VCaP (cell line): ENCODE measurements around the gene SLC39A8.
A peak's percentile ranks its signal among the peaks of the same experiment; 100 is the strongest.

Source experiments
- H3K27ac ChIP-seq: fragments of 450-650 bp; 2 replicates; pipeline ENCODE4 v1.5.1; 2017
- TF ChIP-seq, protein P1 (sequence below): fragments of 450-650 bp; conservative IDR thresholded peaks from 2 replicates; pipeline ENCODE4 v1.5.1; 2017; ENCODE audit warnings: mild to moderate bottlenecking, moderate library complexity

The SLC39A8 gene

DNA sequence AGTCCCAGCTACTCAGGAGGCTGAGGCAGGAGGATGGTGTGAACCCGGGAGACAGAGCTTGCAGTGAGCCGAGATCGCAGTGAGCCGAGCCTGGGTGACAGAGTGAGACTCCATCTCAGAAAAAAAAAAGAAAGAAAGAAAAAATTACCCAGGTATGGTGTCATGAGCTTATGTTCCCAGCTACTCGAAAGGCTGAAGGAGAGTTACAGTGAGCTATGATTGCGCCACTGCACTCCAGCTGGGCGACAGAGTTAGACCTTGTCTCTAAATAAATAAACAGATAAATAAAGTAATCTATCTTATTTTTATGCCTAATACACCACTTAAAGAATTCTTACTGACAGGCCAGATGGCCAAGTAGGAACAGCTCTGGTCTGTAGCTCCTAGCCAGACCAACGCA is 73.0 kb downstream of the SLC39A8 start:
- TF ChIP-seq, protein P1, sequence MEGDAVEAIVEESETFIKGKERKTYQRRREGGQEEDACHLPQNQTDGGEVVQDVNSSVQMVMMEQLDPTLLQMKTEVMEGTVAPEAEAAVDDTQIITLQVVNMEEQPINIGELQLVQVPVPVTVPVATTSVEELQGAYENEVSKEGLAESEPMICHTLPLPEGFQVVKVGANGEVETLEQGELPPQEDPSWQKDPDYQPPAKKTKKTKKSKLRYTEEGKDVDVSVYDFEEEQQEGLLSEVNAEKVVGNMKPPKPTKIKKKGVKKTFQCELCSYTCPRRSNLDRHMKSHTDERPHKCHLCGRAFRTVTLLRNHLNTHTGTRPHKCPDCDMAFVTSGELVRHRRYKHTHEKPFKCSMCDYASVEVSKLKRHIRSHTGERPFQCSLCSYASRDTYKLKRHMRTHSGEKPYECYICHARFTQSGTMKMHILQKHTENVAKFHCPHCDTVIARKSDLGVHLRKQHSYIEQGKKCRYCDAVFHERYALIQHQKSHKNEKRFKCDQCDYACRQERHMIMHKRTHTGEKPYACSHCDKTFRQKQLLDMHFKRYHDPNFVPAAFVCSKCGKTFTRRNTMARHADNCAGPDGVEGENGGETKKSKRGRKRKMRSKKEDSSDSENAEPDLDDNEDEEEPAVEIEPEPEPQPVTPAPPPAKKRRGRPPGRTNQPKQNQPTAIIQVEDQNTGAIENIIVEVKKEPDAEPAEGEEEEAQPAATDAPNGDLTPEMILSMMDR = no peak
- no peak overlapping the region for H3K27ac ChIP-seq

DNA sequence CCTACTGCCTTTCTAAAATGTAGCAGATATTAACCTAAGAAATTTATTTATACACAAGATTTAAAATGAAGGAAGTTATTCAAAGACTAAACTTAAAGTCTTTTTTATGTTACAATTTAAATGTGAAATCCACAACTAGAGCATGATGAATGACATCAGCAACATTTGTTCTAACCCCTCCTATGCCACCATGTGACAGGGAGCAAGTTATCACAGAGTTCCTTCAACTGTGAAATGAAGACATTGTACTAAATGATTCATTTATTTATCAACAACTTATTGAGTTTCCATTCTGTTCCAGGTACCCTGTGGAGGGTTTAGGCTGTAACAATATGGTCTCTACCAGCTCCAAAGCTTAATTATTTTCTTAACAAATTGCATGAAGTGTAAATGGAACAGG is 76.9 kb downstream of the SLC39A8 start:
- no peak overlapping the region for H3K27ac ChIP-seq
- TF ChIP-seq, protein P1 = no peak

DNA sequence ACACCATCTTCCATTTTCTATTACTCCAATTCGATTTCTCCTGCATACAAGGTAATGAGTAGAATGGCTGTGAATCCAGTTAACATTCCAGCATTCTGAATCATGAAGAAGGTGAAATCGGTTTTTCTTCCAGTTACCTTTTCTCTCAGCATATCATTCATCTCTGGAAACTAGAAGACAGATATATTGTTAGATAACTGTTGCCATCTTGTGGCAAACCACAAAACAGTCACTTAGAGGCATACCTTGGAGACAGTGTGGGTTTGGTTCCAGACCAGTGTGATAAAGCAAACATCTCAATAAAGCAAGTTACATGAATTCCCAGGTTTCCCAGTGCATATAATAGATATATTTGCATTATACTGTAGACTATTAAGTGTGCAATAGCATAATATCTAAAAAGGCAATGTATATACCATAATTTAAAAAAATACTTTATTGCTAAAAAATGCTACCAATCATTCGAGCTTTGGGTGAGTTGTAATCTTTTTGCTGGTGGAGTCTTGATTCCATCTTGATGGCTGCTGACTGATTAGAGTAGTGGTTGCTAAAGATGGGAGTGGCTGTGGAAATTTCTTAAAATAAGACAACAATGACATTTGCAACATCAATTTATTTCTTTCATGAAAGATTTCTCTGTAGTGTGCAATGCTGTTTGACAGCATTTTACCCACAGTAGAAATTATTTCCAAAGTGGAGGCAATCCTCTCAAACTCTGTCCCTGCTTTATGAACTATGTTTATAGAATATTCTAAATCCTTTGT is 82.1 kb downstream of the SLC39A8 start:
- TF ChIP-seq, protein P1 = peak; percentile 78
- H3K27ac ChIP-seq = no peak overlapping the region

DNA sequence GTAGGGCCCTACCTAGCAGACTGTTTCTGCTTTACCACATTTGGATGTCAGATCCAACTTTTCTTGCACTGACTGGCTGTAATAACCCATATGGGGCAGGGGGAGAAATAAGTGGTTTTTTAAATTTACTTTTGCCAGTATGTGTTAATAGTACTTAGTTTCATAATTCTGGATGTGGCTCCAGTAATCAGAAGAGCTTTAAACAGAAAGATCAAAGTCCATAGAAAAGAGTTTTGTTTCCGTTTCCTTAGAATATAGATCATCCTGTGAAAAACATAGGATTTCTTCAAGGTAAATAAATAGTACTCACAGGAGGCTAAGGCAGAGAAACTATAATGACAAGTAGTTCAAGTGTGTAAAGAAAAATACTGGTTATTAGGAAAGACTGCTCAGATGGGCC is 85.6 kb downstream of the SLC39A8 start:
- TF ChIP-seq, protein P1 = no peak

DNA sequence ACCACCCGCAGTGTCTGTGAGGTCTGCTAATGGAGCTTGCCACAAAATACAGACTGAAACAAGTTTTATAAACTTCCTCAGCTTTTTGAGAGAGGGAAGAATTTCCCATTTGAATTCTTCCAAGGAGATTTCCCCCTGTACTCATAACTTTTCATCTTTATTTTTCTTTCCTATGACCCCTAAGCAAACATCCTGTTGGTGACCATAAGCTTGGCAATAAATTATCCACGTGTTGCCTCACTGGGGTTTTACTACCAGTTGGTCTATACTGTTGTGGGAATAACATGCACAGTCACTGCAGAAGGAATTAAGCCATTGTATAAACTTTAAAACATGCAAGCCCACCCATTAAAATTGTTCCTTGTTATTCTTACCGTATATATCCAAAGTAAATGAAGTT is 86.2 kb downstream of the SLC39A8 start:
- TF ChIP-seq, protein P1 = no peak
- H3K27ac ChIP-seq = no peak overlapping the region

More for the DNA sequence above, 85.6 kb downstream of the SLC39A8 start:
- no peak overlapping the region for H3K27ac ChIP-seq

DNA sequence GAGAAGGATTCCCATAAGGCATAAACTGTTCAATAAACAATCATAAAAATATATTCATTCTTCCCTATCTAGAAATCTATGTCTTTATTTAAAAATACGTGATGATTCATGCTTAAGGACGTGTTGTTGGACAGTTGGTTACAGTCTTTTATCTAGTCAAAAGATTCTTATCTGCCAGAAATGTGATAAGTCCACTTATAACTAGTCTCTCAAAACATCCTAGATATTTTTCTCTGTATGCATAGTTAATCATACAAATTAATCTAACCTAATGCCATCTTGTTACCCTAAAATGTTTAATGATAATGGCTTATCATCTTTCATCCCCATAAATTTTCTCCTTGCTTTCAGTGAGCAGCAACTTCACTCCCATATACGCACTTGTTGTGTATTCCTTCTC is 89.0 kb downstream of the SLC39A8 start:
- H3K27ac ChIP-seq = no peak overlapping the region
- TF ChIP-seq, protein P1 = no peak

DNA sequence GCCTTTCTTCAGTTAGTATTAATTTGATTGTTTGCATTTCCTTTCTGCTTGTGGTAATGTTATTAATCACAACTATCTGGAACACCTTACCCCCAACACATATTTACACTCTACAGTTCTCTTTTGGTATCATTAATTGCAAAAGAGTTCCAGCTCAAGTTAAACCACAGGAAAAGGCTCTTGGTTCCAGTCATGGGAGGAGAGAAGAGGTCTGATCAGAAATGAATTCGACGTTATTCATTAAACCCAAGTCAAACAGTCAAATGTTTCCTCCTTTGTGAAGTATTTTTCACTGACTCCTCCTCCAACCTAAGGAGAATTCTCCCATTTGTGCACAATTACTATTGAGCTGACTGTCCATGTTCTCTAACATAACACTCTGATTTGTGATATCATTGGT is 91.4 kb downstream of the SLC39A8 start:
- H3K27ac ChIP-seq = no peak overlapping the region
- TF ChIP-seq, protein P1 = no peak
